Mammary epithelial cell (primary cell): ENCODE data around the gene RPA1.

Experiments used
- EZH2 ChIP-seq: IDR thresholded peaks from 2 replicates; pipeline ENCODE4 v1.6.1; 2012; ENCODE audit warnings: low read length, inconsistent platforms, borderline replicate concordance
- TF ChIP-seq, protein P1 (sequence below), 2 donors: IDR thresholded peaks in 1 of 2; conservative IDR thresholded peaks in 1 of 2; 2 replicates each; pipeline ENCODE4 v1.5.1; 2011 to 2012; ENCODE audit warnings: inconsistent platforms in 2 of 2, low read length in 2 of 2, mild to moderate bottlenecking in 2 of 2, control low read depth in 1 of 2, low read depth in 1 of 2; ENCODE audit not compliant: insufficient read depth in 1 of 2; ENCODE audit errors: extremely low read depth in 1 of 2

GRCh38 chr17:1872254-1872653 is 42.4 kb downstream of the RPA1 start:
- TF ChIP-seq, protein P1, sequence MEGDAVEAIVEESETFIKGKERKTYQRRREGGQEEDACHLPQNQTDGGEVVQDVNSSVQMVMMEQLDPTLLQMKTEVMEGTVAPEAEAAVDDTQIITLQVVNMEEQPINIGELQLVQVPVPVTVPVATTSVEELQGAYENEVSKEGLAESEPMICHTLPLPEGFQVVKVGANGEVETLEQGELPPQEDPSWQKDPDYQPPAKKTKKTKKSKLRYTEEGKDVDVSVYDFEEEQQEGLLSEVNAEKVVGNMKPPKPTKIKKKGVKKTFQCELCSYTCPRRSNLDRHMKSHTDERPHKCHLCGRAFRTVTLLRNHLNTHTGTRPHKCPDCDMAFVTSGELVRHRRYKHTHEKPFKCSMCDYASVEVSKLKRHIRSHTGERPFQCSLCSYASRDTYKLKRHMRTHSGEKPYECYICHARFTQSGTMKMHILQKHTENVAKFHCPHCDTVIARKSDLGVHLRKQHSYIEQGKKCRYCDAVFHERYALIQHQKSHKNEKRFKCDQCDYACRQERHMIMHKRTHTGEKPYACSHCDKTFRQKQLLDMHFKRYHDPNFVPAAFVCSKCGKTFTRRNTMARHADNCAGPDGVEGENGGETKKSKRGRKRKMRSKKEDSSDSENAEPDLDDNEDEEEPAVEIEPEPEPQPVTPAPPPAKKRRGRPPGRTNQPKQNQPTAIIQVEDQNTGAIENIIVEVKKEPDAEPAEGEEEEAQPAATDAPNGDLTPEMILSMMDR (conservative IDR thresholded peaks at IDR 0.05 in 1 of 2, IDR thresholded peaks at IDR 0.05 in 1 of 2; ENCODE audit: extremely low read depth in 1 of 2, insufficient read depth in 1 of 2, low read depth in 1 of 2, low read length in 2 of 2): no peak
- no peak for TF ChIP-seq EZH2
